BLaER1 treated with 17β-estradiol and CSF1 and Interleukin-3, amounts not matched to agents 10 nM and 100 nM (cell line): Measurements from ENCODE around the gene SSH2.

ENCODE experiments used
- H3K27ac ChIP-seq, 11 experiments: shearing (Covaris generic); formaldehyde crosslinking; 2 replicates each; pipeline ENCODE4 v1.8.1; 2022
- H3K27me3 ChIP-seq, 11 experiments: shearing (Covaris generic); formaldehyde crosslinking; 2 replicates each; pipeline ENCODE4 v1.8.1; 2022
- H3K36me3 ChIP-seq, 11 experiments: shearing (Covaris generic); formaldehyde crosslinking; 2 replicates each; pipeline ENCODE4 v1.8.1; 2022
- H3K4me1 ChIP-seq, 10 experiments: shearing (Covaris generic); formaldehyde crosslinking; 2 replicates each; pipeline ENCODE4 v1.8.1; 2022
- H3K4me2 ChIP-seq, 11 experiments: shearing (Covaris generic); formaldehyde crosslinking; 2 replicates each; pipeline ENCODE4 v1.8.1; 2022
- H3K4me3 ChIP-seq, 10 experiments: shearing (Covaris generic); formaldehyde crosslinking; 2 replicates each; pipeline ENCODE4 v1.8.1; 2022
- H3K9ac ChIP-seq, 11 experiments: shearing (Covaris generic); formaldehyde crosslinking; 2 replicates each; pipeline ENCODE4 v1.8.1; 2022
- H3K9me3 ChIP-seq, 11 experiments: shearing (Covaris generic); formaldehyde crosslinking; replicated peaks in 1 of 11; 2 replicates each; pipeline ENCODE4 v1.8.1; 2022
- H4K20me1 ChIP-seq, 11 experiments: shearing (Covaris generic); formaldehyde crosslinking; 2 replicates each; pipeline ENCODE4 v1.8.1; 2022
- Cebpa-rat ChIP-seq, 11 experiments: shearing (Covaris generic); IDR thresholded peaks; 2 replicates each; pipeline ENCODE4 v1.8.1; 2022

The SSH2 gene

DNA sequence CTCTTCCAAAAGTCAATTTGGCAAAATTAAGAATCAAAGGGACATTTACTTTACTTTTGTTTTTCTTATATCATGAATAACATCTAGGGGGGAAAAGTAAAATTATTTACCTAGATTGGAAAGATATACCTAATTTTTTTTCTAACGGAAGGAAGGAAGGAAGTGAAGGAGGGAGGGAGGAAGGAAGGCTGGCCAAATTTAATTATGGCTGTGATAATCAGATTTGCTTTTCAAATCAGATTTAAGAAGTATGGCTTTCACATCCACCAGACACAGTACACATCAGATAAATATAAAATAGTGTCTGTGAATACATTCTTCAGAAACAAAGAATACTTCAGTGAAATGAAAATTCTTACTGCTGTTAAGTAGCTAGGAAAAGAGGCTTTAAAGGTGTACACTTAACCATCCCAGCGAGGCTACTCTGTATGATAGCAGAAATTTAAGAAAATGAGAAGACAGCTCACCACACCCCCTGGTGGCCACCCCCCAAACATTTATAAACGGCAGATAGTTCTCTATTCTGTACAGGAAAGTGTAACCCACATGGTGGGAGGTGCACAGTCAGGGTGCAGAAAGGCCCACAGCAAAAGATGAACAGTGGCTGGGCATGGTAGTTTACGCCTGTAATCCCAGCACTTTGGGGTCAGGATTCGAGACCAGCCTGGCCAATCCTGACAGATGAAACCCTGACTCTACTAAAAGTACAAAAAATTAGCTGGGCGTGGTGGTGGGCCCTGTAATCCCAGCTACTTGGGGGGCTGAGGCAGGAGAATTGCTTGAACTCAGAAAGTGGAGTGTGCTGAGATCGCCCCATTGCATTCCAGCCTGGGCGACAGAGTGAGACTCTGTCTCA lies 150.8 kb downstream of the SSH2 start:
- H3K36me3 ChIP-seq: peaks cover 8 to 54% (median 36%) of the 10 kb centered on the region in 11 experiments; a peak in 20 of 22 replicates
- H3K9ac ChIP-seq: peak overlapping the region in 8 of 11 experiments; percentile 31 to 69 (median 56); a peak in 14 of 22 replicates
- no peak for TF ChIP-seq Cebpa-rat (IDR thresholded peaks at IDR 0.05)
- H3K4me1 ChIP-seq: peaks cover 22 to 31% (median 27%) of the 10 kb centered on the region in 10 experiments
- 0 out of 22 replicates have a peak, but pooled peaks cover 0 to 7% (median 0%) of the 10 kb centered on the region in 11 experiments for H3K9me3 ChIP-seq
- H3K4me2 ChIP-seq: peak overlapping the region; percentile 45 to 70 (median 62)
- H3K27ac ChIP-seq: peak overlapping the region in 9 of 11 experiments; percentile 20 to 70 (median 64); a peak in 16 of 22 replicates
- no peaks in the 10 kb centered on the region for H3K27me3 ChIP-seq
- no peaks in the 10 kb centered on the region for H4K20me1 ChIP-seq
- H3K4me3 ChIP-seq: peak overlapping the region in 1 of 10 experiments; percentile 23; a peak in 2 of 20 replicates

- Histone ChIP-seq H3K27me3 (no peaks in the 10 kb centered on the region), H3K36me3 (peaks cover 4 to 45% (median 27%) of the 10 kb centered on the region in 11 experiments; a peak in 19 of 22 replicates), H3K9me3 (peaks cover 0 to 7% (median 0%) of the 10 kb centered on the region in 11 experiments; a peak in 1 of 22 replicates), H3K27ac (peak overlapping the region in 3 of 11 experiments; percentile 8 to 70 (median 69); a peak in 2 of 22 replicates), H3K4me3 (no peak overlapping the region), H4K20me1 (no peaks in the 10 kb centered on the region), H3K9ac (no peak overlapping the region), H3K4me2 (peak overlapping the region in 4 of 11 experiments; percentile 4 to 70 (median 16); a peak in 2 of 22 replicates), H3K4me1 (peaks cover 23 to 33% (median 29%) of the 10 kb centered on the region in 10 experiments)
- TF ChIP-seq Cebpa-rat (IDR thresholded peaks at IDR 0.05): no peak
These were observed 152.4 kb downstream of the SSH2 start for GRCh38 chr17:29777663-29778062.

DNA sequence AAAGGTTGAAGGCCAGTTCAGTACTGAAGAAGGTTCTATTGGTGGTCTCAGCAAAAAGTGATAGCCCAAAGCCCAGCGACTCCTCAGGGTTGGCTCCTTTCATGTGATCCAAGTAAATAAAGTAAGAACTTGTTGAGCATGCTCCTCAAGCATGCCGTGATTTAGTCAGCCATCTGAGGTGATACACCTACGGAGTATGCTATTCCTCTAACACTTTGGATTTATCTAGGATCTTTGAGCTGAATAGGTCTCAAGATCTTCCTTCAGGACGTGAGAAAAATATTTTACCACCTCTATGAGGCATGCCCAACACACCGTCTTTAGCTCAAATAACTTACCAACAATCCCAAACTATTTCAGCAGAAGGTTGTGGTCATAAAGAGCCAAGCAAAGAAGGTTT lies 154.0 kb downstream of the SSH2 start:
- H3K27ac ChIP-seq: no peak overlapping the region
- H3K4me1 ChIP-seq: peaks cover 30 to 44% (median 38%) of the 10 kb centered on the region in 10 experiments
- H3K4me2 ChIP-seq: no peak overlapping the region
- no peaks in the 10 kb centered on the region for H4K20me1 ChIP-seq
- H3K9me3 ChIP-seq: peaks cover 0 to 7% (median 0%) of the 10 kb centered on the region in 11 experiments; a peak in 1 of 22 replicates
- no peaks in the 10 kb centered on the region for H3K27me3 ChIP-seq
- TF ChIP-seq Cebpa-rat (IDR thresholded peaks at IDR 0.05): no peak
- H3K4me3 ChIP-seq: no peak overlapping the region
- H3K36me3 ChIP-seq: peaks cover 4 to 41% (median 27%) of the 10 kb centered on the region in 11 experiments; a peak in 19 of 22 replicates
- no peak overlapping the region for H3K9ac ChIP-seq

- peaks cover 9 to 22% (median 17%) of the 10 kb centered on the region in 10 experiments for H3K4me1 ChIP-seq
- H3K27me3 ChIP-seq: no peaks in the 10 kb centered on the region
- H3K4me2 ChIP-seq: peak overlapping the region; percentile 5 to 57 (median 43); a peak in 13 of 22 replicates
- no peak for TF ChIP-seq Cebpa-rat (IDR thresholded peaks at IDR 0.05)
- H3K27ac ChIP-seq: peak overlapping the region in 4 of 11 experiments; percentile 3 to 47 (median 43); a peak in 2 of 22 replicates
- H3K9me3 ChIP-seq: peaks cover 0 to 7% (median 0%) of the 10 kb centered on the region in 11 experiments; a peak in 1 of 22 replicates
- no peak overlapping the region for H3K4me3 ChIP-seq
- H4K20me1 ChIP-seq: no peaks in the 10 kb centered on the region
- peaks cover 4 to 41% (median 27%) of the 10 kb centered on the region in 11 experiments; a peak in 19 of 22 replicates for H3K36me3 ChIP-seq
- no peak overlapping the region for H3K9ac ChIP-seq
These were observed 157.0 kb downstream of the SSH2 start for GRCh38 chr17:29772981-29773380.

DNA sequence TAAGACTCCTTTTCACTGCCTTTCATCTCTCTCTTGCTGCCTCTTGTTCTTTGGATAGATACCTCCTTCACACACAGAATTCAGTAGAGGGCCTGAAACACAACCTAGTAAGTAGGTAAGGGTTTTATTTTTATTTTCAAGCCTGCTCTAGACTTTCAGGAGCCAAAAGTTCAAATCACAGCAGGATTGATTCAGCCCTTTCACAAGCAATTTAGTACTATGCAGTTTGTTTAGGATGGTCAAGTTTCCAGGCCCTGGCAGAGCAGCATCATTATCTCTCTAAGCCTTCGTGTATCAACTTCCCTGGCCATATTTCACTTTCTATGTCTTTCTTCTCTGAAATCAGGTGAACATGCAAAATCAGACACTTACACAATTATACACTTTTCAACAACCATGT lies 158.5 kb downstream of the SSH2 start:
- no peak overlapping the region for H3K9ac ChIP-seq
- no peaks in the 10 kb centered on the region for H4K20me1 ChIP-seq
- H3K27ac ChIP-seq: peak overlapping the region in 1 of 11 experiments; percentile 10; a peak in 1 of 22 replicates
- H3K27me3 ChIP-seq: no peaks in the 10 kb centered on the region
- no peak for TF ChIP-seq Cebpa-rat (IDR thresholded peaks at IDR 0.05)
- peaks cover 8 to 21% (median 16%) of the 10 kb centered on the region in 10 experiments; a peak in 19 of 20 replicates for H3K4me1 ChIP-seq
- H3K9me3 ChIP-seq: peaks cover 0 to 7% (median 0%) of the 10 kb centered on the region in 11 experiments; a peak in 1 of 22 replicates
- peak overlapping the region in 2 of 11 experiments; percentile 40 to 48; a peak in 1 of 22 replicates for H3K4me2 ChIP-seq
- H3K4me3 ChIP-seq: no peak overlapping the region
- H3K36me3 ChIP-seq: peaks cover 4 to 26% (median 15%) of the 10 kb centered on the region in 11 experiments; a peak in 18 of 22 replicates

DNA sequence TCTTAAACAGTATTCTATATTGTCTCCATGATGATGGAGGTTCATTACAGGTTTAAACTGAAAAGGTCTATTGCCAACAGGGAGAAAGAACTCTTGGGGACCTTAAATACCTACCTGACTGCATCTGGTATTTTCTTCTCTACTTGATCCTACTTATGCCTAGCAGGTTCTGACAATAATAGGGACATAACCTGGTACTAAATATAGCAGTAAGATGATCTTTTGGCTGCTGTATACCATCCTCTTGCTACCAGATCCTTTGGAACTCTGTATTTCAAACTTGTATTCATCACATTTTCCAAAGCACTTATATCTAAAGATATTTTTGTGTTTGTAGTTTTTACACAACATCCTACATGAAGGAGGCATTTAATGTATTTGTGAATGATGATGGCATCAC lies 160.8 kb downstream of the SSH2 start:
- no peak overlapping the region for H3K4me3 ChIP-seq
- H3K4me2 ChIP-seq: no peak overlapping the region
- no peaks in the 10 kb centered on the region; a peak in 1 of 22 replicates for H3K9me3 ChIP-seq
- no peak overlapping the region for H3K9ac ChIP-seq
- no peaks in the 10 kb centered on the region for H4K20me1 ChIP-seq
- no peaks in the 10 kb centered on the region for H3K27me3 ChIP-seq
- peaks cover 9 to 32% (median 26%) of the 10 kb centered on the region in 10 experiments for H3K4me1 ChIP-seq
- no peak for TF ChIP-seq Cebpa-rat (IDR thresholded peaks at IDR 0.05)
- H3K27ac ChIP-seq: no peak overlapping the region
- peaks cover 0 to 6% (median 0%) of the 10 kb centered on the region in 11 experiments; a peak in 2 of 22 replicates for H3K36me3 ChIP-seq

GRCh38 chr17:29766796-29767327 lies 163.2 kb downstream of the SSH2 start:
- H3K27ac ChIP-seq: 0 out of 22 replicates have a peak overlapping the region, but pooled peaks of 1 of the 11 experiments have one; percentile 12
- no peak for TF ChIP-seq Cebpa-rat (IDR thresholded peaks at IDR 0.05)
- H3K36me3 ChIP-seq: 0 out of 22 replicates have a peak, but pooled peaks cover 0 to 3% (median 0%) of the 10 kb centered on the region in 11 experiments
- H3K4me1 ChIP-seq: peaks cover 13 to 46% (median 38%) of the 10 kb centered on the region in 10 experiments
- H3K27me3 ChIP-seq: no peaks in the 10 kb centered on the region
- no peaks in the 10 kb centered on the region for H3K9me3 ChIP-seq
- no peak overlapping the region for H3K4me3 ChIP-seq
- no peaks in the 10 kb centered on the region for H4K20me1 ChIP-seq
- no peak overlapping the region for H3K9ac ChIP-seq
- peak overlapping the region in 1 of 11 experiments; percentile 13; a peak in 1 of 22 replicates for H3K4me2 ChIP-seq

DNA sequence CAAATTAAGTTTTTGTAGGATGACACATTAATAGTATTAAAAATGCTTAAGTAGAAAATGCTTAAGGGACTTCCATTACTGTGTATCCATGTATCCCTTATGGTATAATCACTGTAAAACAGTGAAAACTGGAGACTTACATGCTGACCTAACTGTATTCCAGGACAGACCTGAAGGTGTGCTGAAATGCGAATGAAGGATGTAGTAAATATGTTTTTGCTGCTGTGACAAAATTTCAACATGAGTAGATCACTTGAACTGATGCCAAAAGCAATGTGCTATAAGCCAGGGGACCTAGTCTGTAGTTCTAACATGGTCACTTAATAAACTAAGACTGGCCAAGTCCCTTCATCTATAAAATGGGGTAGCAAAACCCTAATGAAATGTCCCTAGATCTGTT lies 165.3 kb downstream of the SSH2 start:
- TF ChIP-seq Cebpa-rat (IDR thresholded peaks at IDR 0.05): no peak
- peak overlapping the region in 4 of 11 experiments; percentile 6 to 27 (median 12); a peak in 6 of 22 replicates for H3K4me2 ChIP-seq
- H3K4me1 ChIP-seq: peaks cover 16 to 49% (median 41%) of the 10 kb centered on the region in 10 experiments
- peaks cover 0 to 3% (median 0%) of the 10 kb centered on the region in 11 experiments; a peak in 2 of 22 replicates for H3K36me3 ChIP-seq
- no peak overlapping the region for H3K4me3 ChIP-seq
- H3K27me3 ChIP-seq: no peaks in the 10 kb centered on the region
- no peak overlapping the region for H3K9ac ChIP-seq
- H3K9me3 ChIP-seq: no peaks in the 10 kb centered on the region
- H3K27ac ChIP-seq: no peak overlapping the region
- H4K20me1 ChIP-seq: peaks cover 0 to 14% (median 9%) of the 10 kb centered on the region in 11 experiments; a peak in 11 of 22 replicates
